ENCODE measurements around the gene PARM1.

Gene PARM1

DNA sequence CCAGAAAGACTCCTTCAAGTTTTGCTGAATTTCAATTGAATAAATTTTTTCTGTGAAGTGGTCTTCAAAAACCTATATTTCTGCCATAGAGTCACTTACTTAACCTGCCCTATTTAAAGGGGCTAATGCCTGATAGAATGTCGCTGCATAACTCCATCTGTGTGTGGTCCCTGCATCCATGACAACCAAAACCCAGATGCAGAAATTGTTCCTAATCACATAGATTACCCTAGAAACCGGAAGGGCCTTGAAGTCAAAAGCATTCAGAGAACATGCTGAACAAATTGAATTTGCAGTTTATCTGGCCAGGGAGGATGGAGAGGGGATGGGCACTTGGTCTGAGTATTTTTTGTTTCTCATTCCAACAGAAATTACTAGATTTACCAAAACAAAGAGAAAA lies 1.5 kb upstream of the PARM1 start:
- H3K4me1 ChIP-seq (ENCODE audit: low read length), result peaks cover 19% of the 10 kb centered on the region
- H3K9me3 ChIP-seq (replicated peaks; ENCODE audit: insufficient read depth, low read length), result no peaks in the 10 kb centered on the region
- H4K20me1 ChIP-seq (ENCODE audit: insufficient read depth, low read length), result no peaks in the 10 kb centered on the region
- no peak overlapping the region for H3K4me2 ChIP-seq (ENCODE audit: low read depth, low read length)
- no peaks in the 10 kb centered on the region for H3K9me2 ChIP-seq (replicated peaks; ENCODE audit: insufficient read depth, low read length)
- H3K4me3 ChIP-seq (ENCODE audit: low read length), result no peak overlapping the region
- H3K36me3 ChIP-seq (replicated peaks; ENCODE audit: insufficient read depth, low read length), result no peaks in the 10 kb centered on the region
- TF ChIP-seq EZH2phosphoT487 (IDR thresholded peaks at IDR 0.05; ENCODE audit: low read length) (no peak), CTCF (IDR thresholded peaks at IDR 0.05; ENCODE audit: low read length) (no peak), EZH2 (optimal IDR thresholded peaks at IDR 0.05; ENCODE audit: low read depth, low read length) (no peak)
- H2AFZ ChIP-seq (ENCODE audit: low read length), result no peak overlapping the region
- no peaks in the 10 kb centered on the region for H3K27me3 ChIP-seq (replicated peaks; ENCODE audit: insufficient read depth, low read length)
- no peak overlapping the region for H3K9ac ChIP-seq (ENCODE audit: low read length)
- no peak overlapping the region for H3K27ac ChIP-seq (ENCODE audit: low read length)
- peaks cover 29% of the 10 kb centered on the region for H3K79me2 ChIP-seq (ENCODE audit: low read length)
- no peak for DNase-seq
- peaks cover 15% of the 10 kb centered on the region; the same call in 1 of the 2 replicates for H3F3A ChIP-seq (ENCODE audit: insufficient read depth, low read length)

GRCh38 chr4:74932010-74932409 lies 906 bp upstream of the PARM1 start:
- no peak overlapping the region for H3K4me2 ChIP-seq (ENCODE audit: low read depth, low read length)

DNA sequence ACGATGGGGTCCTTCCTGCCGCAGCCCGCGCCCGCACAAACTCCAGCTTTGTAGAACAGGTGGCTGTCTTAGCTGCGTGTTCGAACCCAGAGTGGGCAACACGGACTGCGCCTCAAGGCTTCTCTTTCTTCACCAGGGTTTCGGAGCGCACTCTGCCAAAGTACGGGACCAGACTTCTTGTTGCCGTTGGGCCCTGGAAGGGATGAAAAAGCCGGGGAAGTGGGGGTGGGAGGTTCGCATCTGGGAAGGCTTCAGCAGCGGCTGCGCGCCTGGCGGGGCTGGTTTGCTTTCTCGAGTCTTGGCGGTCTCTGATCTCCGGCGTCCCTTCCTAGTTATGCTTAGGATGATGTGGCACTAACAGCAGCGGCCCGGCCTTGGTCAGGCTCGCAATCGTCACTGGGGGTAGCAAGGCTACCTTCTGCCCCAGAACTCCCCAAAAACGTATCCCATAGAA lies 673 bp downstream of the PARM1 start:
- Histone ChIP-seq H3K9me3 (replicated peaks; ENCODE audit: insufficient read depth, low read length) (no peaks in the 10 kb centered on the region), H3K9me2 (replicated peaks; ENCODE audit: insufficient read depth, low read length) (no peaks in the 10 kb centered on the region), H4K20me1 (ENCODE audit: insufficient read depth, low read length) (0 out of 2 replicates have a peak, but pooled peaks cover 4% of the 10 kb centered on the region), H3K4me2 (ENCODE audit: low read depth, low read length) (peak overlapping the region; percentile 65), H3K36me3 (replicated peaks; ENCODE audit: insufficient read depth, low read length) (no peaks in the 10 kb centered on the region), H3K79me2 (ENCODE audit: low read length) (peaks cover 51% of the 10 kb centered on the region), H3K4me1 (ENCODE audit: low read length) (peaks cover 19% of the 10 kb centered on the region), H3K9ac (ENCODE audit: low read length) (peak overlapping the region; percentile 86), H3K27ac (ENCODE audit: low read length) (peak overlapping the region; percentile 89), H3F3A (ENCODE audit: insufficient read depth, low read length) (peaks cover 15% of the 10 kb centered on the region; the same call in 1 of the 2 replicates), H3K4me3 (ENCODE audit: low read length) (peak overlapping the region; percentile 91), H2AFZ (ENCODE audit: low read length) (peak overlapping the region; percentile 91), H3K27me3 (replicated peaks; ENCODE audit: insufficient read depth, low read length) (no peaks in the 10 kb centered on the region)
- TF ChIP-seq EZH2 (optimal IDR thresholded peaks at IDR 0.05; ENCODE audit: low read depth, low read length), result no peak
- no peak for TF ChIP-seq CTCF (IDR thresholded peaks at IDR 0.05; ENCODE audit: low read length)
- TF ChIP-seq EZH2phosphoT487 (IDR thresholded peaks at IDR 0.05; ENCODE audit: low read length), result no peak
- peak; percentile 53 for DNase-seq

More at GRCh38 chr4:74932010-74932409, 906 bp upstream of the PARM1 start:
- Histone ChIP-seq H3K27ac (ENCODE audit: low read length) (no peak overlapping the region), H3F3A (ENCODE audit: insufficient read depth, low read length) (peaks cover 15% of the 10 kb centered on the region; the same call in 1 of the 2 replicates), H4K20me1 (ENCODE audit: insufficient read depth, low read length) (0 out of 2 replicates have a peak, but pooled peaks cover 3% of the 10 kb centered on the region), H3K79me2 (ENCODE audit: low read length) (peaks cover 35% of the 10 kb centered on the region), H3K9ac (ENCODE audit: low read length) (no peak overlapping the region), H3K4me3 (ENCODE audit: low read length) (no peak overlapping the region), H3K4me1 (ENCODE audit: low read length) (peaks cover 19% of the 10 kb centered on the region), H3K9me3 (replicated peaks; ENCODE audit: insufficient read depth, low read length) (no peaks in the 10 kb centered on the region), H3K36me3 (replicated peaks; ENCODE audit: insufficient read depth, low read length) (no peaks in the 10 kb centered on the region), H2AFZ (ENCODE audit: low read length) (no peak overlapping the region), H3K27me3 (replicated peaks; ENCODE audit: insufficient read depth, low read length) (no peaks in the 10 kb centered on the region), H3K9me2 (replicated peaks; ENCODE audit: insufficient read depth, low read length) (no peaks in the 10 kb centered on the region)
- no peak for TF ChIP-seq EZH2phosphoT487 (IDR thresholded peaks at IDR 0.05; ENCODE audit: low read length)
- no peak for TF ChIP-seq CTCF (IDR thresholded peaks at IDR 0.05; ENCODE audit: low read length)
- TF ChIP-seq EZH2 (optimal IDR thresholded peaks at IDR 0.05; ENCODE audit: low read depth, low read length), result no peak
- DNase-seq, result no peak

Measured in MM.1S (cell line).